Activated CD8-positive, alpha-beta T cell treated with anti-CD3 and anti-CD28 coated beads for 36 hours (primary cell): Measurements from ENCODE around the gene ITPR2. TPM values are rescaled to one million over a fixed set of nuclear protein-coding genes. Genes with fewer than 3 reads are reported as not detected.
"Not testable (repeated sequence)": the region's sequence is repeated elsewhere in the genome, so short reads cannot be mapped to it uniquely, and the experiment has no call there.

ENCODE experiments used
- ATAC-seq: fragments of 200-7000 bp; cut with Tn5 transposase; one replicate; pipeline ENCODE4 v1.10.0; 2021; ENCODE audit warnings: mild to moderate bottlenecking, moderate library complexity
- CTCF ChIA-PET: fragments of 350-600 bp; sonication (Branson Sonifier 250); formaldehyde crosslinking; loops from one replicate; lab custom pipeline; 2021; ENCODE audit warnings: antibody characterized with exemption; lab: Charles Lee
- POLR2A ChIA-PET: fragments of 350-600 bp; sonication (Branson Sonifier 250); formaldehyde crosslinking; loops from one replicate; lab custom pipeline; 2021; ENCODE audit warnings: antibody characterized with exemption; lab: Charles Lee
- DNase-seq: peaks from one replicate; pipeline ENCODE4 v3.0.0-alpha.2; 2020
- H3K27ac Mint-ChIP-seq: one replicate; pipeline ENCODE4 v1.8.0; 2021; ENCODE audit warnings: mild to moderate bottlenecking, mixed read lengths
- H3K27me3 Mint-ChIP-seq: one replicate; pipeline ENCODE4 v1.8.0; 2021; ENCODE audit warnings: mixed read lengths
- H3K36me3 Mint-ChIP-seq: one replicate; pipeline ENCODE4 v1.8.0; 2021; ENCODE audit warnings: low read depth, mixed read lengths
- H3K4me1 Mint-ChIP-seq: one replicate; pipeline ENCODE4 v1.8.0; 2021; ENCODE audit warnings: low read depth, mixed read lengths
- H3K4me3 Mint-ChIP-seq: one replicate; pipeline ENCODE4 v1.8.0; 2021; ENCODE audit warnings: mild to moderate bottlenecking, moderate library complexity, mixed read lengths
- H3K9me3 Mint-ChIP-seq: one replicate; pipeline ENCODE4 v1.8.0; 2021; ENCODE audit warnings: mixed read lengths
- intact Hi-C: fragments of 100-400 bp; cut with micrococcal nuclease; formaldehyde crosslinking; loops from one replicate; pipeline ENCODE4 v1.10.0; 2022
- total RNA-seq, 2 experiments: library from RNA; stranded (reverse); gene quantifications; one replicate each; pipeline ENCODE4 v1.2.3, GENCODE V29; 2021
- TF ChIP-seq, protein P1 (sequence below): fragments of 200-600 bp; IDR thresholded peaks from one replicate; pipeline ENCODE4 v1.8.0; 2022; ENCODE audit warnings: antibody characterized with exemption, mild to moderate bottlenecking

Gene ITPR2
- total RNA-seq, 2 experiments from 2014 or later = 38.9 to 41.2 TPM

DNA sequence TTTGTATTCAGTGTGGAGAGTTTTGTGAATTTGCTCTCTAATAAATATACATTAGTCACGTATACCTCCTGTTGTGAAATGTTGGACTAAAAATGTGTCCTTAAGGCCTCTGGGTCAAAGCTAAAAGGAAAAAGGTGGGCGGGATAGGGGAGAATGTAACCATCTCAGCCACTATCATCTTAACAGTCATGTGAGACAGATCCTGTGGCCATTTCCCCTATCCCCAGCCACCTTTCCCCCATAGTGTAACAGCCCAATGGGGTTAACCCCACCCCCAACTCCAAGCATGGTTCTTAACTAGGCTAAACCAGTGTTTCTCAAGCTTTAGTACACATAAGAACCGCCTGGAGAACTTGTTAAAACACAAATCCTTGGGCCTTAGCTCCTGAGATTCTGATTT is 6.5 kb upstream of the ITPR2 start:
- DNase-seq = no peak
- no peak for ATAC-seq
- no peaks in the 10 kb centered on the region for H3K36me3 Mint-ChIP-seq
- no peaks in the 10 kb centered on the region for H3K27me3 Mint-ChIP-seq
- ChIA-PET POLR2A (no interaction called here), CTCF (no interaction called here)
- TF ChIP-seq, protein P1, sequence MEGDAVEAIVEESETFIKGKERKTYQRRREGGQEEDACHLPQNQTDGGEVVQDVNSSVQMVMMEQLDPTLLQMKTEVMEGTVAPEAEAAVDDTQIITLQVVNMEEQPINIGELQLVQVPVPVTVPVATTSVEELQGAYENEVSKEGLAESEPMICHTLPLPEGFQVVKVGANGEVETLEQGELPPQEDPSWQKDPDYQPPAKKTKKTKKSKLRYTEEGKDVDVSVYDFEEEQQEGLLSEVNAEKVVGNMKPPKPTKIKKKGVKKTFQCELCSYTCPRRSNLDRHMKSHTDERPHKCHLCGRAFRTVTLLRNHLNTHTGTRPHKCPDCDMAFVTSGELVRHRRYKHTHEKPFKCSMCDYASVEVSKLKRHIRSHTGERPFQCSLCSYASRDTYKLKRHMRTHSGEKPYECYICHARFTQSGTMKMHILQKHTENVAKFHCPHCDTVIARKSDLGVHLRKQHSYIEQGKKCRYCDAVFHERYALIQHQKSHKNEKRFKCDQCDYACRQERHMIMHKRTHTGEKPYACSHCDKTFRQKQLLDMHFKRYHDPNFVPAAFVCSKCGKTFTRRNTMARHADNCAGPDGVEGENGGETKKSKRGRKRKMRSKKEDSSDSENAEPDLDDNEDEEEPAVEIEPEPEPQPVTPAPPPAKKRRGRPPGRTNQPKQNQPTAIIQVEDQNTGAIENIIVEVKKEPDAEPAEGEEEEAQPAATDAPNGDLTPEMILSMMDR = no peak
- peaks cover 10% of the 10 kb centered on the region for H3K4me1 Mint-ChIP-seq
- H3K9me3 Mint-ChIP-seq = no peaks in the 10 kb centered on the region
- intact Hi-C loops = no loop called here
- H3K27ac Mint-ChIP-seq = no peak overlapping the region
- H3K4me3 Mint-ChIP-seq = no peak overlapping the region

DNA sequence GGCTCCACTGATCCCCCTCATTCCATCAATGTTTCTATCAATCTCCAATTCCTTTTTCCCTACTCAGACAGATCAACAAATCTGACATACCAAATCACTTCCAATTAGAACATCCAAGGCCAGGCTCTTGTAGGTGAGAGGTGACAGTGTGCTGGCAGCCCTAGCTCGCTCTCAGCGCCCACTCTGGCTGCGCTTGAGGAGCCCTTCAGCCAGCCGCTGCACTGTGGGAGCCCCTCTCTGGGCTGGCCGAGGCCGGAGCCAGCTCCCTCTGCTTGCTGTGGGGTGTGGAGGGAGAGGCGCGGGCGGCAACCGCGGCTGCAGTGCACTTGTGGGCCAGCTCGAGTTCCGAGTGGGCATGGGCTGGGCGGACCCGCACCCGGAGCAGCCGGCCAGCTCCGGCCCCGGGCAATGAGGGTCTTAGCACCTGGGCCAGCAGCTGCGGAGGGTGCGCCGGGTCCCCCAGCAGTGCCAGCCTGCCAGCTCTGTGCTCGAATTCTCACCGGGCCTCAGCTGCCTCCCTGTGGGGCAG is 6.0 kb upstream of the ITPR2 start:
- no peak for ATAC-seq
- H3K27me3 Mint-ChIP-seq = no peaks in the 10 kb centered on the region
- TF ChIP-seq, protein P1 = no peak
- intact Hi-C loops = no loop called here
- H3K9me3 Mint-ChIP-seq = no peaks in the 10 kb centered on the region
- no peaks in the 10 kb centered on the region for H3K36me3 Mint-ChIP-seq
- H3K4me3 Mint-ChIP-seq = no peak overlapping the region
- H3K4me1 Mint-ChIP-seq = peaks cover 13% of the 10 kb centered on the region
- ChIA-PET CTCF (interaction anchor here (1.6 to 1.9 kb wide), 2 partner anchors 36 to 46 kb away, joined by 4 to 5 read pairs; no protein-coding TSS in a partner anchor), POLR2A (no interaction called here)
- DNase-seq = no peak
- H3K27ac Mint-ChIP-seq = no peak overlapping the region

DNA sequence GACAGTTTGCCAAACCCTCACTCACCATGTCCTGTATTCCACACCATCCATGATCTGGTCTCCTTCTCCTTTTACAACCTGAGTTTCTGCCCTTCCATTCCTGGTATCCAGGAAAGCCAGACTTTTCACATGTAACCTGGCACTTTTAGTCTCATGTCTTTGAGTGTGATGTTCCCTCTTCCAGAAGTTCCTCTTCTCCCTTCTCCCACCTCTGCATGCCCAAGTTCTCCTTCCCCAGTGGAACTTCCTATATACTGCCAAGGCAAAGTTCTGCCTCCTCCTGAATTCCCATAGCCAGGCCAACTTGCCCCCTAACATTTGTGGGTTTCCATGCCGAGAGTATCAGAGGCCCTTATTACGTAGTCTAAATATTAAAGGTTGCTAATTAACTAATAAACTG is 3.2 kb upstream of the ITPR2 start:
- H3K4me3 Mint-ChIP-seq = no peak overlapping the region
- ChIA-PET POLR2A (interaction anchor here (1.4 kb wide), 1 partner anchor 9 kb away, joined by 4 read pairs; no protein-coding TSS in a partner anchor), CTCF (interaction anchor here (1.3 to 4.8 kb wide), 2 partner anchors 36 to 49 kb away, joined by 4 to 33 read pairs; no protein-coding TSS in a partner anchor)
- DNase-seq = no peak
- TF ChIP-seq, protein P1 = no peak
- peaks cover 5% of the 10 kb centered on the region for H3K36me3 Mint-ChIP-seq
- no peak for ATAC-seq
- intact Hi-C loops = no loop called here
- H3K4me1 Mint-ChIP-seq = peaks cover 16% of the 10 kb centered on the region
- no peaks in the 10 kb centered on the region for H3K27me3 Mint-ChIP-seq
- no peak overlapping the region for H3K27ac Mint-ChIP-seq
- no peaks in the 10 kb centered on the region for H3K9me3 Mint-ChIP-seq

DNA sequence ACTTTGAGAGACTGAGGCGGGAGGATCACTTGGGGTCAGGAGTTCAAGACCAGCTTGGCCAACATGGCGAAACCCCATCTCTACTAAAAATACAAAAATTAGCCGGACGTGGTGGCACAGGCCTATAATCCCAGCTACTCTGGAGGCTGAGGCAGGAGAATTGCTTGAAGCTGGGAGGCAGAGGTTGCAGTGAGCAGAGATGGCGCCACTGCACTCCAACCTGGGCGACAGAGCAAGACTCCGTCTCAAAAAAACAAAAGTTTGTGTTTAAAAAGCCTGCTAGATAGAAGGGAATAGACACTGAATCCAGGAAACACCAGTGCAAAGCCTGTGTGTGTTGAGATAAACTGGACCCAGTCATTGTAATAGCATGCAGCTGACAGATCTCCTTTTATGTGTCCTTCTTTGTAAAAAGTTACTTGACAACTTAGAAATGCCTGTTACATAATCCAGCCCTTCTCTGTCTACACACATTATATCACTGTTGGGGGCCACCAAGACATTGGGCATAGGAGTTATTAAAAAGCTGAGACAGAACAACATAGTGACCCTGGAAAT is 1.6 kb upstream of the ITPR2 start:
- not testable (repeated sequence) for H3K27me3 Mint-ChIP-seq, H3K9me3 Mint-ChIP-seq, ATAC-seq, H3K4me3 Mint-ChIP-seq, H3K27ac Mint-ChIP-seq, DNase-seq
- CTCF ChIA-PET = interaction anchor here (0.9 to 4.8 kb wide), 9 partner anchors 10 to 137 kb away, joined by 3 to 33 read pairs (median 7); no protein-coding TSS in a partner anchor
- H3K36me3 Mint-ChIP-seq = peaks cover 14% of the 10 kb centered on the region
- POLR2A ChIA-PET = interaction anchor here (0.9 to 1.4 kb wide), 2 partner anchors 30 to 36 kb away, joined by 3 to 6 read pairs; no protein-coding TSS in a partner anchor
- intact Hi-C loops = loop anchor here (5.0 kb wide), 1 partner anchor 87 kb away; no protein-coding TSS in a partner anchor
- H3K4me1 Mint-ChIP-seq = peaks cover 25% of the 10 kb centered on the region

DNA sequence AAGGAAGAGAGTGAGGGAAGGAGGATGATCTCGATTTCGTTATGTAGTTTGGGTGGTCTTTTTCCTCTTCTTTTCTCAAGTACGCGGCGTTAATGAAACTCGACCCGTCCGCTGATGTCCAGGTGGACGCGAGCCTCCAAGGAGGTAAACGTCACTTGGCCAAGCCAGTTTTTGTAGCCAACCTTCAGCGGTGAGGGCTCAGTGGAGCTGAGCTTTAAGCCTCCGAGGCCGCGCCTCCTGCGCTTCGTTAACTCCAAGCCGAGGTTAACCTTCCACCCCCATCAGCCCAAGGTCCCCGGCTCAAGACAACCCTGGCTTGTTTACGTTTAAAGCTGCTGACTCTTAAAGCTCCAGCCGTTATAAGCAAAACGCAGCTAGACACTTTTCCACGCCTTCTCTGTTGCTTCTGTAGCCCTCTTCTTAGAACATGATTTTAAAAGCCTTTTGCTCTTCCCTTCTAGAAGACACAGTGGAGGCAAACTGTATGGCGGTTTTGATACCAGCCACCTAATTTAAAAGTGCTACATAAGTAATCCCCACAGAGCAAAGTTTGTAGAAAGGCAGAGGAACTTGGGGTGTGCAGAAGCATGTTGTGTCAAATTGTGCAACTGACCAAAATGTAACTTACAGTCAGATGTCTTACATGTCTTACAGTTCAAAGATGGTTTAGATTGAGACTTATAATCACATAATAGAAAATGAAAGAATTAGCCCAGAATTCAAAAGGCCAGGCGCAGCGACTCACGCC is 923 bp upstream of the ITPR2 start:
- intact Hi-C loops = loop anchor here (5.0 kb wide), 1 partner anchor 87 kb away; no protein-coding TSS in a partner anchor
- DNase-seq = peak; percentile 65
- peak overlapping the region; percentile 86 for H3K27ac Mint-ChIP-seq
- ChIA-PET POLR2A (interaction anchor here (0.9 to 1.4 kb wide), 4 partner anchors 10 to 85 kb away, joined by 3 to 6 read pairs (median 4); no protein-coding TSS in a partner anchor), CTCF (interaction anchor here (0.9 to 4.8 kb wide), 23 partner anchors 11 to 473 kb away, joined by 3 to 33 read pairs (median 4); partner anchors contain the start of gene TM7SF3)
- peaks cover 30% of the 10 kb centered on the region for H3K4me1 Mint-ChIP-seq
- TF ChIP-seq, protein P1 = peak; percentile 9
- ATAC-seq = peak; percentile 20
- no peaks in the 10 kb centered on the region for H3K9me3 Mint-ChIP-seq
- H3K4me3 Mint-ChIP-seq = peak overlapping the region; percentile 95
- no peaks in the 10 kb centered on the region for H3K27me3 Mint-ChIP-seq
- peaks cover 18% of the 10 kb centered on the region for H3K36me3 Mint-ChIP-seq
